BJ (cell line): Measurements from ENCODE around the gene FABP7. TPM values are rescaled to one million over a fixed set of nuclear protein-coding genes. Genes with fewer than 3 reads are reported as not detected.
"Not testable (repeated sequence)": the region's sequence is repeated elsewhere in the genome, so short reads cannot be mapped to it uniquely, and the experiment has no call there.

ENCODE experiments used
- CTCF ChIA-PET: fragments of 350-600 bp; formaldehyde crosslinking; extraction: SDS; loops from one replicate; lab custom pipeline; 2021; ENCODE audit warnings: antibody characterized with exemption, inconsistent platforms; lab: Yijun Ruan, JAX
- POLR2A ChIA-PET: fragments of 300-600 bp; sonication (Branson Sonifier 250); formaldehyde crosslinking; extraction: SDS; loops from one replicate; lab custom pipeline; 2021; ENCODE audit warnings: antibody characterized with exemption; lab: Charles Lee
- DNase-seq: peaks from one replicate; pipeline ENCODE4 v3.0.0-alpha.2; 2011; ENCODE audit warnings: low read depth
- H3K27me3 ChIP-seq: 2 replicates; pipeline ENCODE4 v1.6.0; 2011; ENCODE audit warnings: low read length; ENCODE audit not compliant: control insufficient read depth, insufficient read depth
- H3K36me3 ChIP-seq: 2 replicates; pipeline ENCODE4 v1.5.1; 2011; ENCODE audit warnings: low read length; ENCODE audit not compliant: control insufficient read depth, insufficient read depth
- H3K4me3 ChIP-seq: 2 replicates; pipeline ENCODE4 v1.5.1; 2011; ENCODE audit warnings: low read depth, mild to moderate bottlenecking, control low read depth, low read length
- CTCF ChIP-seq: IDR thresholded peaks from 2 replicates; pipeline ENCODE4 v1.5.1; 2011; ENCODE audit warnings: low read depth, mild to moderate bottlenecking, control low read depth, inconsistent platforms, low read length, moderate library complexity; ENCODE audit not compliant: insufficient read depth
- polyA plus RNA-seq: library from polyadenylated mRNA; depleted of rRNA; stranded (reverse); fragments of >200 nt; gene quantifications from 2 replicates; pipeline ENCODE4 v1.2.3, GENCODE V29; 2011

FABP7 gene
- polyA plus RNA-seq, 1 experiment: not detected

- CTCF ChIA-PET: interaction anchor here (0.6 to 10.2 kb wide), 11 partner anchors 8 to 1571 kb away, joined by 3 to 79 read pairs (median 4); partner anchors contain the start of gene SMPDL3A
Observed at GRCh38 chr6:122744247-122744646, 35.3 kb upstream of the FABP7 start.

GRCh38 chr6:122744856-122745255 is 34.7 kb upstream of the FABP7 start:
- H3K27me3 ChIP-seq, DNase-seq, POLR2A ChIA-PET, H3K36me3 ChIP-seq, H3K4me3 ChIP-seq: not testable (repeated sequence)
- CTCF ChIA-PET: interaction anchor here (1.1 to 10.2 kb wide), 7 partner anchors 10 to 101 kb away, joined by 3 to 79 read pairs (median 6); partner anchors contain the start of gene SMPDL3A

More at GRCh38 chr6:122744247-122744646, 35.3 kb upstream of the FABP7 start:
- DNase-seq, POLR2A ChIA-PET, H3K36me3 ChIP-seq, H3K27me3 ChIP-seq, H3K4me3 ChIP-seq: not testable (repeated sequence)
- TF ChIP-seq CTCF: peak; percentile 44

- no peak for TF ChIP-seq CTCF
- no peak for DNase-seq
- Histone ChIP-seq H3K4me3 (no peak overlapping the region), H3K27me3 (no peaks in the 10 kb centered on the region), H3K36me3 (no peaks in the 10 kb centered on the region)
- CTCF ChIA-PET: interaction anchor here (1.0 to 10.2 kb wide), 2 partner anchors 89 to 92 kb away, joined by 3 to 79 read pairs; no protein-coding TSS in a partner anchor
- POLR2A ChIA-PET: interaction anchor here (0.6 kb wide), 1 partner anchor 502 kb away, joined by 4 read pairs; no protein-coding TSS in a partner anchor
Observed at GRCh38 chr6:122746688-122747087, 32.8 kb upstream of the FABP7 start.

GRCh38 chr6:122747573-122747972 is 31.9 kb upstream of the FABP7 start:
- no peak overlapping the region for H3K4me3 ChIP-seq
- CTCF ChIA-PET: interaction anchor here (10.2 kb wide), 1 partner anchor 91 kb away, joined by 79 read pairs; no protein-coding TSS in a partner anchor
- no peaks in the 10 kb centered on the region for H3K36me3 ChIP-seq
- POLR2A ChIA-PET: no interaction called here
- no peak for DNase-seq
- no peaks in the 10 kb centered on the region for H3K27me3 ChIP-seq
- TF ChIP-seq CTCF: no peak

GRCh38 chr6:122748945-122749344 is 30.6 kb upstream of the FABP7 start:
- POLR2A ChIA-PET, DNase-seq, H3K36me3 ChIP-seq, H3K27me3 ChIP-seq, H3K4me3 ChIP-seq: not testable (repeated sequence)
- CTCF ChIA-PET: interaction anchor here (1.0 to 1.6 kb wide), 2 partner anchors 89 to 91 kb away, joined by 3 to 5 read pairs; no protein-coding TSS in a partner anchor

GRCh38 chr6:122749451-122750050 is 30.0 kb upstream of the FABP7 start:
- no peak for TF ChIP-seq CTCF
- CTCF ChIA-PET: interaction anchor here (1.0 to 1.6 kb wide), 3 partner anchors 20 to 90 kb away, joined by 3 to 5 read pairs (median 3); no protein-coding TSS in a partner anchor
- Histone ChIP-seq H3K27me3 (no peaks in the 10 kb centered on the region), H3K36me3 (no peaks in the 10 kb centered on the region), H3K4me3 (no peak overlapping the region)
- no peak for DNase-seq
- POLR2A ChIA-PET: no interaction called here
